LNCAP (cell line): ENCODE measurements around the gene BRAT1.

Experiments
- CTCF ChIP-seq: fragments of 450-650 bp; IDR thresholded peaks from 2 replicates; pipeline ENCODE4 v1.5.1; 2017; ENCODE audit warnings: mild to moderate bottlenecking

The BRAT1 gene

GRCh38 chr7:2523461-2523936, 31.8 kb downstream of the BRAT1 start:
- TF ChIP-seq CTCF, result no peak

- no peak for TF ChIP-seq CTCF
Observed at GRCh38 chr7:2522780-2523433, 32.4 kb downstream of the BRAT1 start.

- no peak for TF ChIP-seq CTCF
Observed at GRCh38 chr7:2521952-2522591, 33.3 kb downstream of the BRAT1 start.

GRCh38 chr7:2521341-2521745, 34.0 kb downstream of the BRAT1 start:
- no peak for TF ChIP-seq CTCF

GRCh38 chr7:2520761-2521290, 34.5 kb downstream of the BRAT1 start:
- no peak for TF ChIP-seq CTCF

GRCh38 chr7:2520131-2520760, 35.1 kb downstream of the BRAT1 start:
- 0 out of 2 replicates have a peak, but pooled peaks have one; percentile 13 for TF ChIP-seq CTCF

GRCh38 chr7:2519119-2519930, 36.0 kb downstream of the BRAT1 start, which contains the start of gene LFNG:
Gene LFNG (plus strand): TSS chr7:2519774. CDS start chr7:2519862, 88 bp downstream.
- TF ChIP-seq CTCF, result no peak
